A673 (cell line): ENCODE measurements around the gene FZD7.

ENCODE experiments used
- CTCF ChIP-seq: fragments of 300-800, 200-600 bp; sonication (generic); conservative IDR thresholded peaks from 2 replicates; pipeline ENCODE4 v1.5.1; 2017; ENCODE audit warnings: low read depth, mild to moderate bottlenecking, antibody characterized with exemption, low read length, moderate library complexity, mixed read lengths
- EZH2 ChIP-seq: fragments of 200-600 bp; sonication (generic); IDR thresholded peaks from 2 replicates; pipeline ENCODE4 v1.6.1; 2017; ENCODE audit warnings: borderline replicate concordance, low read depth, mild to moderate bottlenecking, mixed read lengths, antibody characterized with exemption, low read length; ENCODE audit not compliant: poor library complexity, severe bottlenecking

GRCh38 chr2:201984333-201984732 lies 49.3 kb upstream of the FZD7 start:
- TF ChIP-seq CTCF (no peak), EZH2 (no peak)
